Vagina (tissue), 2 donors: Measurements from ENCODE around the gene HIC2.
"Not testable (repeated sequence)": the region's sequence is repeated elsewhere in the genome, so short reads cannot be mapped to it uniquely, and the experiment has no call there.

Experiments
- POLR2A ChIP-seq, 2 donors: fragments of 450-650 bp; IDR thresholded peaks; one replicate each; pipeline ENCODE4 v1.6.1; 2017; ENCODE audit warnings: antibody characterized with exemption in 2 of 2, mild to moderate bottlenecking in 2 of 2, moderate library complexity in 2 of 2
- TF ChIP-seq, protein P1 (sequence below), 3 experiments: fragments of 450-650 bp in 2 of 3; fragments of 200-600 bp in 1 of 3; sonication (generic) in 1 of 3; IDR thresholded peaks; one replicate each; pipeline ENCODE4 v1.5.1; 2017 to 2019; ENCODE audit warnings: antibody characterized with exemption in 3 of 3, mild to moderate bottlenecking in 2 of 3, moderate library complexity in 2 of 3

DNA sequence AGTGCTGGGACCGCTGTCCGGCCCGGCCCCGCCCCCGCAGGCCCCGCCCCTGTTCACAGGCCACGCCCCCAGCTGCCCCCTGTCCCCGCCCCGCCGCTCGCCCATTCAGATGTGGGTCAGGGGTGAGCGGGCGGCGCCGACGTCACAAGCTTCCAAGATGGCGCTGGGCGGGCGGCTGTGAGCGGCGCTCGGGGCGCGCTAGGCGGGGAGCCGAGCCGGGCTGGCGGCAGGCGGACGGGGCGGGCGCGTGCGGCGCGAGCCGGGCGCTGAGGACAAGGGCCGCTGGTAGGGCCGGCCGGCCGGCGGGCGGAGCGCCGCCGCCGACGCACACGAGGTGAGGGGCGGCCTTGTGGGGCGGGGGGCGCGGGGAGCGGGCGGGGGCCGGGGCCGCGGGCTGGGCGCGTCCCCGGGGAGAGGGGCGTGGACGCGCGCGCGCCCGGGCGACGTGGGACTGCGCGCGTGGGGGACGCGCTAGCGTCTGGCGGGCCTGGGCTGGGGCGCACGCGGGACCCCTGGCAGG is at the start of gene HIC2:
- TF ChIP-seq, protein P1, sequence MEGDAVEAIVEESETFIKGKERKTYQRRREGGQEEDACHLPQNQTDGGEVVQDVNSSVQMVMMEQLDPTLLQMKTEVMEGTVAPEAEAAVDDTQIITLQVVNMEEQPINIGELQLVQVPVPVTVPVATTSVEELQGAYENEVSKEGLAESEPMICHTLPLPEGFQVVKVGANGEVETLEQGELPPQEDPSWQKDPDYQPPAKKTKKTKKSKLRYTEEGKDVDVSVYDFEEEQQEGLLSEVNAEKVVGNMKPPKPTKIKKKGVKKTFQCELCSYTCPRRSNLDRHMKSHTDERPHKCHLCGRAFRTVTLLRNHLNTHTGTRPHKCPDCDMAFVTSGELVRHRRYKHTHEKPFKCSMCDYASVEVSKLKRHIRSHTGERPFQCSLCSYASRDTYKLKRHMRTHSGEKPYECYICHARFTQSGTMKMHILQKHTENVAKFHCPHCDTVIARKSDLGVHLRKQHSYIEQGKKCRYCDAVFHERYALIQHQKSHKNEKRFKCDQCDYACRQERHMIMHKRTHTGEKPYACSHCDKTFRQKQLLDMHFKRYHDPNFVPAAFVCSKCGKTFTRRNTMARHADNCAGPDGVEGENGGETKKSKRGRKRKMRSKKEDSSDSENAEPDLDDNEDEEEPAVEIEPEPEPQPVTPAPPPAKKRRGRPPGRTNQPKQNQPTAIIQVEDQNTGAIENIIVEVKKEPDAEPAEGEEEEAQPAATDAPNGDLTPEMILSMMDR (IDR thresholded peaks at IDR 0.05), result not testable (repeated sequence)
- not testable (repeated sequence) for TF ChIP-seq POLR2A (IDR thresholded peaks at IDR 0.05)
